Cerebellar cortex (tissue), 1 donor: ENCODE data around the gene CACNA2D2.

Source experiments
- DNase-seq: peaks from one replicate; pipeline ENCODE4 v3.0.0-alpha.2; 2015; ENCODE audit warnings: low spot score

The CACNA2D2 gene

GRCh38 chr3:50395070-50395860, 108.2 kb downstream of the CACNA2D2 start:
- DNase-seq, result no peak

DNA sequence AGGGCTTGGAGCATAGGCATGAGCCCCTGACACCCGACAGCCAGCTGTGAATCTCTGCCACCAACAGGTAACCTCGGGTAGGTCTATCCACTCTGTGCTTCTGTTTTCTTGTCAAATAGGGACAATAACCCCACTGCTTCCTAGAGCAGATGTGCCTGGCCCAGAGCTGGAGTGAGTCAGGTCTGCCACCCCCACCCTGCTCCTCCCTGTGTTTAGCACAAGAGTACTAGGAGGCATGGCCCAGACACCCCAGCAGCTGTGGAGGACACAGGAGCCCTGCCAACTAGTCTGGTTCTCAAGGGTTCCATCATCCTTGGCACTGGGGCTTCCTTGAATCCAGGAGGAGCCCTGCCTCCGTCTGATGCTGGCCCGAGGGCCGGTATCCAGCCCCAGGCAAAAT, 110.4 kb downstream of the CACNA2D2 start:
- DNase-seq, result no peak

GRCh38 chr3:50392101-50392715, 111.2 kb downstream of the CACNA2D2 start:
- no peak for DNase-seq

DNA sequence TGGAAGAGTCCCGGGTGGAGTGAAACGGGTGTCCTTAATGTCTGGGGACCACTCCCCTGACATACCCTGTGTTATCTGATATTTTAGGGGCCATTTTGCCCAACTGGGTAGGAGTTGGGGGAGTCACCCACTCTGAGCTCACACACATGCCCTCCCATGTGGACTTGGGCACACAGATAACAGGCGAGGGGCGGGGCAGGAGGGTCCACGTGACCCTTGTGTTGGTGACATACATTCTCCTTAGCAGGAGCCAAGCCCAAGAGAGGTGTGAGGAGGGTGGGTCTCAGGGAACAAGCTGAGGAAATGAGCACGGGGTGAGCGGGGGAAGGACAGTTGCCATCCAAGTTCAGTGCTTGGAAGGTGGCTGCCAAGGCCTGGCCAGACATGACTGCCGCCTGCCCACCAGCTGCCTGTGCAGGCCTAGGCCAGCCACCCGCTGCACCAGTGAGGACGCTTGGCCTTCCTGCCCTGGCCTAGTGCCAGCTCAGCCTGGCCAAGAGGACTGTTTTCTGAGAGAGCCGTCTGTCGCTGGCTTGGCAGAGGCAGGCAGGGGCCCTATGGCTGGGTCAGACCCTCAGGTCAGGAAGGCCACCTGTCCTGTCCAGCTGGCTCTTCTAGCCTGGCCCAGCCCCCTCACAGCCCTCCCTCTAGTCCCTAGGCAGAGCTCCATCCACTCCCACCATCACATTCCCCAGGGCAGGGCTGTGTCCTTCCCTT, 112.8 kb downstream of the CACNA2D2 start:
- peak; percentile 95 for DNase-seq

GRCh38 chr3:50389414-50389767, 114.0 kb downstream of the CACNA2D2 start:
- no peak for DNase-seq

- no peak for DNase-seq
Measured at GRCh38 chr3:50388720-50389413, 114.6 kb downstream of the CACNA2D2 start.

DNA sequence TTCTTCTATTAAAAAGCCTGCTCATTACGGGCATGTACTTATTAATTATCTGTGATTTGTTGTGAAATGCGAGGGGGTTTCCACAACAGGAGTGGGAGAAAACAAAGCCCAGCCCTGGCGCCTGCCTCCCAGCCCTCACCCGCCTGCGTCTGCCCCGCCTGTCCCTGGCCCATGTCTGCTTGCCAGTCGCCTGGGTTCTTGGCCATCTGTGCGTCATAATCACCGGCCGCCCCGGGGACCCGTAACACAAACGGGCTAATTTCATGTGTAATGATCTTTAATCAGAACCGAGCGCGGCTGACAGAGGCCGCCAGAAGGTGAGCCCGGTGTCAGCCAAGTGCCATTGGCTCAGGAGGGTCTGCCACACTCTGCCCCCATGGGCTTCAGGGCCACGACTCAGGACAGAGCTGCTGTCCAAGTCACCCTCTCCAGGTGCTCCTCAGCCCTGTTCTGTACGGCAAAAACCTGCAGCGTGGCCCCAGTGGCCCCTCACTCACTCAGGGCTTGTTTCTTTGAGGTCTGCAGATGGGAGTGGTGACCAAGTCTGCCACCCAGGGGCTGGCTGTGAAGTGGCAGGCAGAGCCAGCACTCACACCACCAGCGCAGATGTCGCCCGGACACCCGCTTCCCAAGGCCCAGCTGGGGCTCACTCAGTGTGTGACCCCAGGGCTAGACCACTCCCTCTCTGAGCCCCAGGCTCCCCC, 115.3 kb downstream of the CACNA2D2 start:
- DNase-seq, result peak; percentile 60

DNA sequence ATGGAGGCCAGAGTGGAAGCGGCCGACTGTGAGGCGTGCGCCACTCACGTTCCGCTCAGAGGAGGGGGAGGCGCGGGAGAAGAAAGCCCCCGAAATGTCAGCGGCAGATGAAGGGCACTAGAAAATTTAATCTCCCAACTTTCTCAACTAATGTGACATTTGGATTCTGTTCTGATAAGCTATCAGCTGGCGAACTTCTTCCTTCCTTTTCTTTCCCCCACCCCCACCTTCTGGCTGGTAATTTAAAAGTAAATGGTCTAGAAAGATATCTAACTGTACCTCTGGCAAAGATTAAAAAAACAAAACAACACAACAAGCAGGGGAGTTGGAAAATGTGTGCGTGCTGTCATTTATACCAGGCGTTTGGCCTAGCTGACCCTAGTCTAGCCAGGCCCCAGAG, 117.7 kb downstream of the CACNA2D2 start:
- DNase-seq, result no peak

DNA sequence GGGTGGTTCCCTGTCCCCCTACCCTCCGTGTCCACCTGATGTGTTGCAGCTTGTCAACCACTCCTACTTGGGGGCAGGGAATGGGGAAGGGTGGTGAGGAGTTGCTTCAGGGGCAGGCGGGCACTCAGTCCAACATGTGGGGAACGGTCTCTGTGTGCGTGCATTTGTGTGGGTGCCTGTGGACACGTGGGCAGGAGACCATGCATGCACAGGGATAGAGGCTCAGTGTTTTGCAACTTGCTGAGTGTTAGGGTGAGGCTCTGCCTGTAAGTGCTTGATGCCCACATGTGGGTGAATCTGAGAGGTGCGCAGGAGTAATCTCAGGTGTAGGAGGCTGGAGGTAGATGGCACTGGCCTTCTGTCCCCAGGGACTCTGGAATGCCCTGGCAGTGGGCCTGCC, 119.7 kb downstream of the CACNA2D2 start:
- no peak for DNase-seq

DNA sequence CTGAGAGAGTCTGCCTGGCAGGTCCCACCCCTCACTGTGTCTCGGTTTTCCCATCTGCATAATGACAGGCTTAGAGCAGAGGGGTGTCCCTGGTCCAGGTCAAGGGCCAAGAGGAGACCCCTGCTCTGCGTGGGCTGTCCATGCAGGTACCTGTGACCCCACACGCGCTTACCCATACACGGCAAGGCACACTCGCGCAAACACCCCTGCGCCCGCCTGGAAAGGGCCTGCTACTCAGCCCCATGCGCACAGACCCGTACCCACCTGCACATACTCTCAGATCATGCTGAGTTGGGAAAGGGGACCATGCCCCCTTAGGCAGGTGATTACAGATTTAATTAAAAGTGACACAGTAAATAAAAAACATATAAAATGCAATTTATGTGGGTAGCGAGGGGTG, 120.7 kb downstream of the CACNA2D2 start:
- no peak for DNase-seq

DNA sequence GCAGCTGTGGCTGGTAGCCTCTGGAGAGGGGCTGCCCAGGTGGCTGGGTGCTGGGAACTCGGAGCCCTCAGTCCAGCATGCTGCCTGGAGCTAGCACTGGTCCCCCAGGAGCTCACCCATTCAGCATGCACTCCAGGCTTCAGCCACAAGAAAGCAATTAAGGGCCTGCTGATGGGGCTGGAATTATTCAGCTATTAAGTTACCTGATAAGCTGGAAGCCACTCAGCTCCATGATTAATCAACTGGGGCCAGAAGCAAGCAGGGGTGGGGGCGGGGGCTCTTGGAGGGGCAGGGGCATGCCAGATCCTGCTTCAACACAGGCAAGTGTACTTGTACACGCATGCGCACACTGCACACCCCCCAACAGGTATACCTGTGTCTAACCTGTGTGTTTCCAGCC, 122.1 kb downstream of the CACNA2D2 start:
- no peak for DNase-seq

GRCh38 chr3:50380405-50381085, 122.9 kb downstream of the CACNA2D2 start:
- no peak for DNase-seq

- no peak for DNase-seq
Measured at GRCh38 chr3:50378757-50379156, 124.7 kb downstream of the CACNA2D2 start.

DNA sequence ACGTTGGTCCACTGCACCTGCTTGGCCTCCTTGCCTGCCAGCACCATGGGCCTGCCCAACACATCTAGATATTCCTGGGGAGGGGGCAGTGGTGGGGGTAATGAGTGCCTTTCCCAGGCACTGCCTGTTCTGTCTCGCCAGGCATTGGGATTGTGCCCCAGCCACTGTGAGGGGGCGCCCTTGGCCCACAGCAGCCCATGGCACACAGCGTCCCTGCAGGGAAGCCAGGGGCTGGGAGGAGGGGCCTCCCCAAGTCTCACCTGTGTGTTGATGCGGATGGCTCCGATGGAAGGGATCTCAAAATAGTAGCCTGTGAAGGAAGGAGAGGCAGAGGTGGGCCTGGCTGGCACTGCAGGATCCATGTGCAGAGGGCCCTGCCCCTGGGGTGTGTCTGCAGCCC, 125.4 kb downstream of the CACNA2D2 start:
- no peak for DNase-seq

DNA sequence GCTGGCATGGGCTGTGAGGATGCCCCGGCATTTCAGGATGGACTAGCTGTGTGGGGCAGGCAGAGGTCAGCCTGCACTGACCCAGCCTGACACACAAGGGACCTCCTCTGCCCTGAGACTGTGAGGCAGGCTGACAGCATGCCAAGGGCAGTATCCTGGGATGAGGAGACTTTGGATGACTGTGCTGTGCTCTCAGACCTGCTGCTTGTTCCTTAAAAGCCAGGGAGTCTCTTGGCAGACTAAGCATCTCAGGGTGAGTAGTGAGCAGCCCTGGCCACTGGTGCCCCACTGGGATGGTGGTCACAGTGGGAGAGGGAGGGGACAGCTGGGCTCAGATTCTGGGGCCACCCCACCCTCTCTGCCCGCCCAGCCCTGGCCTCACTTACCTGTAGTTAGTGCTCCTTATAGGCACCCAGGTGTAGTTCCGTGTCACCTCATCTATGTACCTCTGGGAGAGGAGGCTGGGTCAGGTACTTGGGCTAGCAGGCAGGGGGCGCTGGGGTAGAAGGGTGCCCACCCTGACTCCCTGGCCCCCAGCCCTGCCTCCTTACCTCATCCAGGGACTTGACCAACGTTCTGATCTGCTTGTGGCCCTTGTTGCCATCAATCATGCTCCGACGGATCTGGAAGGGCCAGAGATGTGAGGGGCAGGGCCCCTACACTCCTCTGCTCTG, 128.0 kb downstream of the CACNA2D2 start:
- no peak for DNase-seq

GRCh38 chr3:50374363-50375257, 128.8 kb downstream of the CACNA2D2 start:
- DNase-seq, result no peak

DNA sequence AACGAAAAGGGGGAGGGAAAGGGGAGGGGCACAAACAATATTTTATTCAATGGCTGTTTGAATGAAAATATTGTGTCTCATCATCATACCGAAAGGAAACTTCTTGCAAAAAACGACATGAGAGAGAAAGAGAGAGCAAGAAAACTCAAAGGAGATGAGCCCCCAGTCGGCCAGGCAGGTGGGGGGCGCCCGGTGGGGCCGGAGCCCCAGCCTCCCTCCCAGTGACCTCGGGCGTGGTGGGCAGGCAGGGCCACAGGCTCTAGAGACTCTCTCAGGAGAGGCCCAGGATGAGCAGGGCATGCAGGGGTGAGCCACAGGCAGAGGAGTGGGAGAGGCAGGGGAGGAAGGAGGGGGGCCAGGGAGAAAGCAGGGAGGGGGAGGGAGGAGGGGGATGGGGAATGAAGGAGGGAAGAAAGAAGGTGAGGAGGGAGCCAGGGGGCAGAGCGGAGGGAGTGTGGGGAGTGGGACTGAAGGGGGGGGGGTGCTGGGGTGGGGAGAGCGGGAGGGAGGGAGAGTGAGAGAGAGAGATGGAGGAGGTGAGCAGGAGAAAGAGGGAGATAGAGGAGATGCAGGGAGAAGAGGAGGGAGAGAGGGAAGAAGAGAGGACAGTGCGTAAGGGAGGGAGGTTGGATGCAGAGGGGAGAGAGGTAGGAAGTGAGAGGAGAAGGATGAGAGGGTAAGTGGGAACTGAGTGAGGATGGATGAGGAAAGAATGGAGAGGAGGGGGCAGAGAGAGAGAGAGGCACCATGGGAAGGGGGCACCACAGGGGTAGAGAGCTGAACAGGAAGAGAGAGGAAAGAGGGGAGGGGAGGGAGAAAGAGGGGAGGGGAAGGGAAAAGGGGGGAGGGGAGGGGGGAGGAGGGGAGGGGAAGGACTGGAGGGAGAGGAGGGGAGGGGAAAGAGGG, 130.0 kb downstream of the CACNA2D2 start:
- DNase-seq, result no peak

GRCh38 chr3:50372349-50372748, 131.1 kb downstream of the CACNA2D2 start:
- no peak for DNase-seq
